ENCODE results near the gene NFIA.

The NFIA gene

GRCh38 chr1:61215676-61216289, 133.4 kb downstream of the NFIA start:
- no peak for DNase-seq (ENCODE audit: low spot score)

DNA sequence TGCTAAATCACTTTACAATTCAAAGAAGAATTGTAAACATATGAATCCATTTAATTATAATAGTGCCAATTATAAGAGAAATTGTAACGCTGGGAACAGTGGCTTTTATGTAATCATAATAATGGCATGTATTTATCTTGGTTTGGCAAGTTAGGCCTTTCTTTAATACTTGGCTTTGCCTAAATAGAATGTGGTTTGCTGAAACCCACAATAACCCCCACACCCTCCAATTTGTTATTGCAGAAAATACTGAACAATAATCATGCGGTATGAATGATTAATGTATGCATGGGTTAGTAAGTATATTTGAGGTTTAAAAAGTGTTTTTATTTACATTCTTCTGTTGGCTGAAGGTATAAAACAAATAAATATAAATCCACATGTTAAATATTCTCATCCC, 138.2 kb downstream of the NFIA start:
- DNase-seq (ENCODE audit: low spot score), result no peak

DNA sequence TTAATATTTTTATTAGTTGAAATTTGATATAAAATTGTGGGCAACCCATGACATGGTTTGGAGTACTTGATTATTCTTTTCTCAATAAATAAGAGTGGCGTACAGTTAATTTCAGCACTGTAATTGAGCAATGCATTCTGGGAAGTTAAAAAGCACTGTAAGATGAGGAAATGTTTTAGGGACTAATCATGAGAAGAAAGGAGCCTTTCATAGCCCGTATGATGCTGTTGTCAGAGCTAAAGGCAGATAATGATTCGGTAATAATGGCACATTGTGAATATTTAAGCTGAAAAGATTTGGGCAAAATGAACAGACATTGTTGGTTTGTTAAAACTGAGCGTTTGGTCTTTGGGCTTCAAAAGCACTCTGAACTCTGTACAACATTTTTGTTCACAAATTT, 139.3 kb downstream of the NFIA start:
- DNase-seq (ENCODE audit: low spot score), result no peak

DNA sequence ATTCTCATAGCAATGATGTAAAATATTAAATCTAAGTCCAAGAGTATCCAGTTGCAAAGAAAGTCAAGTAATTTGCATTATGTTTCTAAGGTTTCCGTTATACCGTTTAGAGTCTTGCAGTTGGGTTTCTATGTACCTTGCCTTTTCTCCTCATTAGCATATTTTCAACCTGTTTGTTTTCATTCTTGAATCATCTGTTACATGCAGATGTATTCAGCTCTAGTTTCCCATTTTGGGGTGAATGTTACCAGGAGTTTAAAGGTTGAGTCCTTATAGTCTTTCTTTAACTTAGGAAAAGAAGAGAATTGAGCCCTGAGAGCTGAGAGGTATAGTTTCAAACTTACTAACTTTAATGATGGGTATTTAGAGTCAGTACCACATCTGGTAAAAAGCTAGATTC, 139.9 kb downstream of the NFIA start:
- DNase-seq (ENCODE audit: low spot score), result no peak

DNA sequence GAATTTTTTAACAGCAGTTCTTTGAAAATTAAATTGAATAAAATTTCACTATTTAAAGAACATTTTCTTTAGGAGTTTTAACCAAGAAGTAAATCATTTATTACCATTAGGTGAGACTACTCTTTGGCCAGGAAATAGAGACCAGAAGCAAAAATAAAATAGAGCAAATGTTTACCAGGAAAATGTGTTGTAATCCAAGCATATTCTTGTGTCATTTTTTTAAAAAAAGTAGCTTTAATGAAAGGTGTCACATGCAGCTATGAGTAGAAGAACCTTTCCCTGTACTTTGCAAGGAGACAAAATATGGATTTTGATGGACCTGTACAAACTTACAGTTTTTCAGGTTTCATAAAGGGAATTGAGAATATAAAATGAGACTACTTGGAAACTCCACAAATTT, 140.8 kb downstream of the NFIA start:
- DNase-seq (ENCODE audit: low spot score), result no peak

DNA sequence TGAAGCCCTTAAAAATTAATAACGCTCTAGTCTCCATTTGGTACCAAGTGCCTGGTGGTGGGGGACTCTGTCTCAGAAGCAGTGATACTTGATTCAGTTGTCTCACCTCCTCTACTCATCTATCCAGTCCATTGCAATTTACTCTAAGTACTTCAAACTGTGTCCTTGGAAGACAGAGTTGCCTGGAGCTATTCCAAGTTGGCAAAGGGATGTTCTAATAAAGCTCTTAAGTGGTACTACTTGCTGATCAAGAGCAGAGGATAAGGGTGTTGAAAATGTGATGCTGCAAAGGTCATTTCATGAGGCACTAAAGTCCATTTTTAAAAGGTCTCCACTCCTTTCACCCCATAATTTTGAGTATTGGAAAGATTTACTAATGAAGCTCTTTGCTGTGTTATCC, 142.2 kb downstream of the NFIA start:
- no peak for DNase-seq (ENCODE audit: low spot score)

DNA sequence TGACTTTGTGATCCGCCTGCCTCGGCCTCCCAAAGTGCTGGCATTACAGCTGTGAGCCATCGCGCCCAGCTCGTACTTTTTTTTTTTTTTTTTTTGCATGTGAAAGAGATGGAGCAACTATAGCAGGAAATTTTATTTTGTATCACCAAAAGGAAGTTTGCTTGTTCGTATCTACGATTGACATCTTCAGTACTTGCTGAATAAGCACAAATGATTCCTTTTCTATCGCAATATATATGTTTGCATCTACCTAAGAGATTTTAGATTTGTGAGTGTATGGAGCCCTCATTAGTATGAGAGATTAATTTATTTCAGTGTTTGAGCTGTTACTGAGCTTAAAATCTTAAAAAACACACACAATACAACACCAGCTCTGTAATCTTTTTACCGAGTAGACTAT, 143.1 kb downstream of the NFIA start:
- no peak for DNase-seq (ENCODE audit: low spot score)

DNA sequence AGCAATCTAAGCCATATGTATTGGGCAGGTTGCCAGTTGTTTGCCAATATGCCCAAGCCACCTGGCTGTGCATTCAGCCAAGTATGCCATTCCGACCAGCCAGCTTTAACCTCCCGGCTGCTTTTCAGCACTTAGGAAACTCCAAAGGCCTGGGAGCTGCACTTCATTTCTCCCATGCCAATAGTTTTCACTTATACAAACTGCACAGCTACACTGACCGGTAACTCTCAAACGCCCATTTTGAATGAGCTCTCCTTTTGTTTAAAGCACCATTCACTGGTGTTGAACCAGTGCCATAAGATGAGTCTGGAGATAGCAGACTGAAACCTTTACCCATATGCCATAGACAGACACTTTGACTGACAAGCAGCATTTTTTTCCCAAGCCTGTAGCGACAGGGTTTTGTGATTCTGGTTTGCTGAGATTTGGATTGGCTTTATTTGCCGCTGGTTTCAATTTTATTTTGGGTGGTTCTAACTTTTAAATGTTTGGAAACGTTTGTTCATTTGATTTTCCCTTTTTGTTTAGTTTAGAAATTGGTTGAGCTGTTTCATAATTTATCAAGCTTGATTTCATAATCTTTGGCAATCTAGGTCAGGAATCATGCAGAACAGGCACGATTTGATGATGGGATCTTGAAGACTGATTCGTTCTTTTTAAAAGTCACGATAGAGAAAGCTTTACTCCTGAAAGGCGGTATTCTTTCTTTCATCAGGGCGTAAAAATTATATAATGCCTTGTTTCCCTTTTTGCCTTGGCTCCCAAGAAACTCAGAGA, 144.6 kb downstream of the NFIA start:
- DNase-seq (ENCODE audit: low spot score), result no peak

- DNase-seq (ENCODE audit: low spot score), result no peak
These were observed 145.6 kb downstream of the NFIA start for GRCh38 chr1:61227857-61228550.

DNA sequence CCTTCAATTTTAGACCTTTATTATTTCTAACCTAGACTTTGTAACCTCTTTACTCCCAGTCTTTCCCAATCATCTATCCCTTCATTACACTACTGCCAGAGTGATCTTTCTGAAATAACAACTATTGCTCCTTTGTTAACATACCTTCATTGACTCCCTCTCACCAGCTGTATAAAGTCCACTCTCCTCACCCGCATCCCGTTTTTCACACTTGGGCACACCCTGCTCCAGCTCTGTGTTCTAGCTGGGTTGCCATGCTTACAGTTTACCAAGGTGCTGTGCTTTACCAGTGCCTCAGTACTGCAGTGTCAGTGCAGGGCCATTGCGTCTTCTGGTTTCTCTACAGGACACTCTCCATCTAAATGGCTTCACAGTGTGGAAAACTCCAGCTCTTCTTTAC, 148.2 kb downstream of the NFIA start:
- no peak for DNase-seq (ENCODE audit: low spot score)

DNA sequence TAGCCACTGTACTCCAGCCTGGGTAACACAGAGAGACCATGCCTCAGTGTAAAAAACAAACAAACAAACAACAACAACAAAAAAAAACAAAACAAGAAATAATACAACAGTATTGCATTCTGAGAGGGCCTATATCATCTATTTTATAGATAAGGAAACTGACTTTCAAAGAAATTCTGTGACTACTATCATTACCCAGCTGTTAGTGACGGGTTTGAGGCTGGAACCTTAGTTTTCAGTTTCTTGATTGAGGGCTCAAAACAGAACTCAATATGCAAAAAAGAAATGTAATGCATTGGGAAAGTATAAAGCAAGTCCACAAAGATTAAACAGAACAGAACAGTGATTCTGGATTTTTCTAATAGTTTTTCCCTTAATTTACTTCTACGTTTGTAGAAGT, 149.4 kb downstream of the NFIA start:
- no peak for DNase-seq (ENCODE audit: low spot score)

DNA sequence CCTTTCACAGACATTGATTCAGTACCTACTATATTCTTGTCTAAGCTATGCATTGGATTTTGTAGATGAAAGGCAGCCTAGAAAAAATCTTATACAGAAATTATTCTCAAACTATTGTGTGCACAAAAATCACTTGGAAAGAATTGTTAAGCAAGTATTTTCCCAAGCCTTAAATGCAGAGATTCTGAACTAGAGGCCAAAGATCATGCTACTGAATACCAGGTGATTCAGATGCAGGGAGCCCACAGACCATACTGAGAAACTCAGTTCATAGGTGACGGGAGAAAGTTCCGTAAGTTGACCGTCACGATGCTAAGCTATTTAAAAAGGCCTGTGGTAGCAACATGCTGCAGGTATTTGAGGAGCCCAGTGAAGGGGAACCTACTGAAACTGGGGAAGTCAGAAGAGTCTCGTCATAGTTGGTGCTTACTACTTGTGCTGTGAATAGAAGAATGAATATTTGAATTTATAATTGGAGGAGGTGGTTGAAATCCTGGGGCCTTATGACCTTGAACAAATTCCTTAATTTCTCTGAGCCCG, 150.8 kb downstream of the NFIA start:
- DNase-seq (ENCODE audit: low spot score), result no peak

GRCh38 chr1:61234587-61234919, 152.2 kb downstream of the NFIA start:
- no peak for DNase-seq (ENCODE audit: low spot score)

GRCh38 chr1:61237147-61237546, 154.8 kb downstream of the NFIA start:
- DNase-seq (ENCODE audit: low spot score), result no peak

- no peak for DNase-seq (ENCODE audit: low spot score)
These were observed 155.4 kb downstream of the NFIA start for GRCh38 chr1:61237659-61238358.

- DNase-seq (ENCODE audit: low spot score), result no peak
These were observed 156.0 kb downstream of the NFIA start for GRCh38 chr1:61238359-61238665.

DNA sequence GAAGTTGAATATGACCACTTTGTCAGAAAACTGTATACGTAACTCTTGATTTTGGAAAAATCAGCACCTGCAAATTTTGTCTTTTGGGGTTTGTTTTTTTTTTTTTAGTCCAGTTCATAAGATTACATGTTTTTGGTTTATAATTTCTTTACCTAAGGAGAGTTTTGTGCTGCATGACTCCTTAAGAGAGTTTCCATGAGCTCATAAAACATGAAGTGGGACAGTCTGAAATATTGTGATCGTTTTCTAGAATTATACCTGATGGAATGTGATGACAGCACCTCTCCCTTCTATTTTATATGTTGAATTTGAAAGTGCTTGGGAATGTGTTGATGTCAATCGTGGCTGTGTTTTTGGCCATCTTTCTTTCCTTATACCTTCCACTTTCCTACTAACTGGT, 158.5 kb downstream of the NFIA start:
- DNase-seq (ENCODE audit: low spot score), result no peak

DNA sequence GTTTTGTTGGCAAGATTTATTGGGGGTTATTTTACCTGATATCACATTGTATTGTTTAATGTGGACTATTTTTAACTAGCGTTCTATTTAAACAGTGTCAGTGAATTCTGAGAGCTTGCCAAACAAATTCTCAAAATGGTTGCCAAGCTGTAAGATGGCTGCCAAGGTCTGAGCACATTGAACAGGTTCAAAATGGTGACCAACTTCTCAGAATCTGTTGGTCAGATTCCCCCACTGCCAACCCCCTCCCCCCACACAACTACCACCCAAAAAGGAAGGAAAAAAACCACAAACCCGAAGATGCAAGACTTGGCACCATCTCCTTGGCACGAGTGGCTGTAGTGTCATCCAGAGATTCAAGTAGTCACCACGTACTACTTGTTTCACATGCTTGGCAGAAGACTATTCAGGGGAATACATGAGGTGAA, 159.1 kb downstream of the NFIA start:
- no peak for DNase-seq (ENCODE audit: low spot score)

DNA sequence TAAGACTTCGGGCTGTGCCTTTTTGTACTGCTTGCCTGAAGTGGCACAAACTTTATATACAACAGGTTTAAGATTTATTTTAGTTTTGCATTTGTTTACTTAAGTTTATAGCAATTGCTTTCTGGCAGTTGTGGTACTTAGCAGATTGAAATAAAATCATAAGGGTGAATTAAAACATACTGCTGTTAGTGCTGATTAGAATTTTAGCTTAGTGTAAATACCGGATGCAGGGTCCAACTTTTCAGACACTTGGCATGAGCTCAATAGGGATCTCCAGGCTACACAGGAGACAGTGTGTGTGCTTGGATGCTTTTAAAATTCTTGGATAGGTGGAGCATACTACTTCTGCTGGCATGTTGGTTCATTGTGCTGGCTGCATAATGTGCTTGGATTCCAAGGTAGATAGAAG, 159.6 kb downstream of the NFIA start:
- no peak for DNase-seq (ENCODE audit: low spot score)

GRCh38 chr1:61244114-61244513, 161.8 kb downstream of the NFIA start:
- DNase-seq (ENCODE audit: low spot score), result no peak

DNA sequence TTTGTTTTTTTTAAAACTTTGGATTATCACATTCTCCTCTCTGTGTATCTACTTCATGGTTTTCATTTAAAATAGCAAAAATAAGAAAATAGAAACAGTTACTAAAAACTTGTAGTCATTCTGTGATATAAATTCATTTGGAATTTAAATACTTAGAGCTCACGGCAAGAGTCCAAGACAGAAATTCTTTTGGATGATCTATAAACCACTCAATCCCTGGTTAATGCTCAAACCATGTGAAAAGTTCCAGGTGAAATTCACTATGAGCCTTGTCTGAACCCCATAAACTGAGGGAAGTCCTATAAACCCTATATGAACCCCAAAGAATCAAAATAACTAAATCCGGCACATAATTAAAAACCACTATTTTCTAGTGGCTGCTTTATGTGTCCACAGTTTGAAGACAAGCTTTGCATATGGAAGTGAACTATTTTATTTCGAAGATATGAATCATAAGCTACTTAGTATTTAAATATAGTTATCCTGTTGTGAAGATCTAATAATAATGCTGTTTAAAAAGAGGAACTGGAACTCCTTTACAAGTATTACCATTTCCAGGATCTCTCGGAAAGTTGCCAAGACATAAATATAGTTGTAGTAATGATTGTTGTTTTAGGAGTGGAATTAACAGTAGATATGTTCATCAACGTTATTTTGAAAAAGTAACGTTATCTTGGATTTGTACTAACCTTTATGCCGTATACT, 163.5 kb downstream of the NFIA start:
- DNase-seq (ENCODE audit: low spot score), result no peak

All from HuH-7.5 (cell line).